MM.1S (cell line): ENCODE results near the gene KCNJ6.

ENCODE experiments used
- EZH2phosphoT487 ChIP-seq: fragments of 300-600 bp; sonication (generic); IDR thresholded peaks from 2 replicates; pipeline ENCODE4 v1.6.1; 2018; ENCODE audit warnings: antibody characterized with exemption, low read length
- TF ChIP-seq, protein P1 (sequence below): fragments of 300-600 bp; sonication (generic); IDR thresholded peaks from 2 replicates; pipeline ENCODE4 v1.5.1; 2016; ENCODE audit warnings: antibody characterized with exemption, low read length, mixed read lengths

DNA sequence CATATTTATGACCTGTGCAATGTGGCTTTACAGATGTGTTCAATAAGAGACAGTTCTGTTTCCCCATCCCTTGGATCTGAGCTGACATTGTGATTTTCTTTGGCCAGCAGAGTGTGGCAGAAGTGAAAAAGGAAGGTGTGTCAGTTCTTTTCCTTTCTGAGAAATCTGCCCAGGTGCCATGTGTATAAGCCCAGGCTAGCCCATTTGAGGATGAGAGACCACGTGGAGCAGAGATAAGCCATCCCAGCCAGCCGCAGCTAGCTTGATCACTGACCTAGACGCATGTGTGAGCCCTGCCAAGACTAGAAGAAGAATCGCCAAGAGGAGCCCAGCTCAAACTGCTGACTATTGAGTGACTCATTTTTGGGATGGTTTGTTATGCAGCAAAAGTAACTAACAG, 127.8 kb downstream of the KCNJ6 start:
- TF ChIP-seq, protein P1, sequence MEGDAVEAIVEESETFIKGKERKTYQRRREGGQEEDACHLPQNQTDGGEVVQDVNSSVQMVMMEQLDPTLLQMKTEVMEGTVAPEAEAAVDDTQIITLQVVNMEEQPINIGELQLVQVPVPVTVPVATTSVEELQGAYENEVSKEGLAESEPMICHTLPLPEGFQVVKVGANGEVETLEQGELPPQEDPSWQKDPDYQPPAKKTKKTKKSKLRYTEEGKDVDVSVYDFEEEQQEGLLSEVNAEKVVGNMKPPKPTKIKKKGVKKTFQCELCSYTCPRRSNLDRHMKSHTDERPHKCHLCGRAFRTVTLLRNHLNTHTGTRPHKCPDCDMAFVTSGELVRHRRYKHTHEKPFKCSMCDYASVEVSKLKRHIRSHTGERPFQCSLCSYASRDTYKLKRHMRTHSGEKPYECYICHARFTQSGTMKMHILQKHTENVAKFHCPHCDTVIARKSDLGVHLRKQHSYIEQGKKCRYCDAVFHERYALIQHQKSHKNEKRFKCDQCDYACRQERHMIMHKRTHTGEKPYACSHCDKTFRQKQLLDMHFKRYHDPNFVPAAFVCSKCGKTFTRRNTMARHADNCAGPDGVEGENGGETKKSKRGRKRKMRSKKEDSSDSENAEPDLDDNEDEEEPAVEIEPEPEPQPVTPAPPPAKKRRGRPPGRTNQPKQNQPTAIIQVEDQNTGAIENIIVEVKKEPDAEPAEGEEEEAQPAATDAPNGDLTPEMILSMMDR = no peak
- no peak for TF ChIP-seq EZH2phosphoT487
